ENCODE measurements around the gene AGBL1. TPM values are rescaled to one million over a fixed set of nuclear protein-coding genes. Genes with fewer than 3 reads are reported as not detected.

The AGBL1 gene
- total RNA-seq, 4 donors from 2014 or later: 0.32 to 0.40 TPM; not detected in 2

GRCh38 chr15:86663979-86664378, 584.3 kb downstream of the AGBL1 start:
- Histone ChIP-seq H3K36me3 (no peaks in the 10 kb centered on the region), H3K4me3 (no peak overlapping the region), H3K4me1 (no peaks in the 10 kb centered on the region), H3K27ac (no peak overlapping the region), H3K27me3 (no peaks in the 10 kb centered on the region), H3K9me3 (no peaks in the 10 kb centered on the region)
- no peak for DNase-seq
- 64% methylated on average over 2 of the region's 2 CpGs; no CpG with 5 or more reads in 1 of the 2 donors for WGBS, 2 donors (ENCODE audit: low coverage in 1 of 2)
- TF ChIP-seq POLR2A (IDR thresholded peaks at IDR 0.05) (no peak), POLR2AphosphoS5 (IDR thresholded peaks at IDR 0.05) (no peak), CTCF (IDR thresholded peaks at IDR 0.05) (no peak), EP300 (IDR thresholded peaks at IDR 0.05; ENCODE audit: low read depth) (no peak)
- intact Hi-C loops (cut with DNase I; ENCODE audit: low total_unique reads) (no loop called here), in situ Hi-C loops (cut with MboI; ENCODE audit: low pct_ligation_motif_present in 1 of 4, low pct_unique_long_range_greater_than_20kb in 1 of 4, low sequenced_read_pairs in 3 of 4) (no loop called here)

- H3K9me3 ChIP-seq: no peaks in the 10 kb centered on the region
- intact Hi-C loops (cut with DNase I; ENCODE audit: low total_unique reads): no loop called here
- no peaks in the 10 kb centered on the region for H3K36me3 ChIP-seq
- H3K27me3 ChIP-seq: no peaks in the 10 kb centered on the region
- no peak overlapping the region for H3K4me3 ChIP-seq
- H3K27ac ChIP-seq: no peak overlapping the region
- no peaks in the 10 kb centered on the region for H3K4me1 ChIP-seq
- 92 to 95% methylated on average over 1 of the region's 1 CpG for WGBS, 2 donors (ENCODE audit: low coverage in 1 of 2)
- DNase-seq: no peak
- no peak for TF ChIP-seq CTCF (IDR thresholded peaks at IDR 0.05)
- no peak for TF ChIP-seq EP300 (IDR thresholded peaks at IDR 0.05; ENCODE audit: low read depth)
- TF ChIP-seq POLR2AphosphoS5 (IDR thresholded peaks at IDR 0.05): no peak
- no peak for TF ChIP-seq POLR2A (IDR thresholded peaks at IDR 0.05)
- in situ Hi-C loops (cut with MboI; ENCODE audit: low pct_ligation_motif_present in 1 of 4, low pct_unique_long_range_greater_than_20kb in 1 of 4, low sequenced_read_pairs in 3 of 4): no loop called here
Observed at GRCh38 chr15:86664581-86664980, 584.9 kb downstream of the AGBL1 start.

- no peaks in the 10 kb centered on the region for H3K36me3 ChIP-seq
- 86 to 89% methylated on average over 3 to 4 of the region's 4 CpGs for WGBS, 2 donors (ENCODE audit: low coverage in 1 of 2)
- in situ Hi-C loops (cut with MboI; ENCODE audit: low pct_ligation_motif_present in 1 of 4, low pct_unique_long_range_greater_than_20kb in 1 of 4, low sequenced_read_pairs in 3 of 4): no loop called here
- intact Hi-C loops (cut with DNase I; ENCODE audit: low total_unique reads): no loop called here
- no peaks in the 10 kb centered on the region for H3K9me3 ChIP-seq
- no peak for DNase-seq
- TF ChIP-seq EP300 (IDR thresholded peaks at IDR 0.05; ENCODE audit: low read depth) (no peak), POLR2AphosphoS5 (IDR thresholded peaks at IDR 0.05) (no peak), POLR2A (IDR thresholded peaks at IDR 0.05) (no peak), CTCF (IDR thresholded peaks at IDR 0.05) (no peak)
- no peaks in the 10 kb centered on the region for H3K27me3 ChIP-seq
- H3K4me3 ChIP-seq: no peak overlapping the region
- H3K27ac ChIP-seq: no peak overlapping the region
- H3K4me1 ChIP-seq: no peaks in the 10 kb centered on the region
Observed at GRCh38 chr15:86676002-86676401, 596.3 kb downstream of the AGBL1 start.

- Histone ChIP-seq H3K27ac (no peak overlapping the region), H3K36me3 (no peaks in the 10 kb centered on the region), H3K9me3 (no peaks in the 10 kb centered on the region), H3K4me3 (no peak overlapping the region), H3K27me3 (no peaks in the 10 kb centered on the region), H3K4me1 (no peaks in the 10 kb centered on the region)
- DNase-seq: no peak
- WGBS, 2 donors (ENCODE audit: low coverage in 1 of 2): 37 to 41% methylated on average over 6 of the region's 6 CpGs
- TF ChIP-seq POLR2A (IDR thresholded peaks at IDR 0.05) (no peak), CTCF (IDR thresholded peaks at IDR 0.05) (no peak), POLR2AphosphoS5 (IDR thresholded peaks at IDR 0.05) (no peak), EP300 (IDR thresholded peaks at IDR 0.05; ENCODE audit: low read depth) (no peak)
- intact Hi-C loops (cut with DNase I; ENCODE audit: low total_unique reads) (no loop called here), in situ Hi-C loops (cut with MboI; ENCODE audit: low pct_ligation_motif_present in 1 of 4, low pct_unique_long_range_greater_than_20kb in 1 of 4, low sequenced_read_pairs in 3 of 4) (no loop called here)
Observed at GRCh38 chr15:86677278-86677677, 597.6 kb downstream of the AGBL1 start.

All from transverse colon (tissue), 4 donors.